WTC11 (cell line): ENCODE data around the gene WDR33. TPM values are rescaled to one million over a fixed set of nuclear protein-coding genes. Genes with fewer than 3 reads are reported as not detected.
A peak's percentile ranks its signal among the peaks of the same experiment; 100 is the strongest.

ENCODE experiments used
- ATAC-seq: fragments of 200-7000 bp; cut with Tn5 transposase; 2 replicates; pipeline ENCODE4 v1.10.0; 2021; ENCODE audit warnings: mild to moderate bottlenecking, moderate library complexity
- CTCF ChIA-PET: fragments of 300-600 bp; sonication (Branson Sonifier 250); formaldehyde crosslinking; loops from one replicate; lab custom pipeline; 2021; ENCODE audit warnings: antibody characterized with exemption; lab: Charles Lee
- POLR2A ChIA-PET: fragments of 350-600 bp; sonication (Branson Sonifier 250); formaldehyde crosslinking; loops from one replicate; lab custom pipeline; 2021; ENCODE audit warnings: antibody characterized with exemption; lab: Charles Lee
- DNase-seq: peaks from one replicate; pipeline ENCODE4 v3.0.0; 2021; ENCODE audit warnings: low spot score
- H3K27ac Mint-ChIP-seq: 2 replicates; pipeline ENCODE4 v1.8.0; 2021; ENCODE audit warnings: mixed read lengths
- H3K27me3 Mint-ChIP-seq: 2 replicates; pipeline ENCODE4 v1.8.0; 2021; ENCODE audit warnings: low read depth, mild to moderate bottlenecking, moderate library complexity, mixed read lengths
- H3K36me3 Mint-ChIP-seq: 2 replicates; pipeline ENCODE4 v1.8.0; 2021; ENCODE audit warnings: mixed read lengths
- H3K4me1 Mint-ChIP-seq: 2 replicates; pipeline ENCODE4 v1.8.0; 2022; ENCODE audit warnings: mixed read lengths
- H3K4me3 Mint-ChIP-seq: 2 replicates; pipeline ENCODE4 v1.8.0; 2021; ENCODE audit warnings: mild to moderate bottlenecking, moderate library complexity, mixed read lengths
- H3K9me3 Mint-ChIP-seq: 2 replicates; pipeline ENCODE4 v1.8.0; 2021; ENCODE audit warnings: mixed read lengths
- ATF1 ChIP-seq: sonication (generic); formaldehyde crosslinking; IDR thresholded peaks from 2 replicates; pipeline ENCODE4 v1.8.1; 2023; ENCODE audit warnings: mild to moderate bottlenecking, moderate library complexity, missing genetic modification reagents
- ETV6 ChIP-seq: sonication (generic); formaldehyde crosslinking; IDR thresholded peaks from 2 replicates; pipeline ENCODE4 v1.8.1; 2022; ENCODE audit warnings: mild to moderate bottlenecking, missing genetic modification reagents
- FOXP1 ChIP-seq: sonication (generic); formaldehyde crosslinking; IDR thresholded peaks from 2 replicates; pipeline ENCODE4 v1.8.0; 2022; ENCODE audit warnings: missing genetic modification reagents, mild to moderate bottlenecking, moderate library complexity, borderline replicate concordance
- NFATC4 ChIP-seq: fragments of 250-450 bp; sonication (Bioruptor Pico); IDR thresholded peaks from 2 replicates; pipeline ENCODE4 v1.9.0; 2021; ENCODE audit warnings: mild to moderate bottlenecking
- NR3C1 ChIP-seq: sonication (generic); formaldehyde crosslinking; conservative IDR thresholded peaks from 2 replicates; pipeline ENCODE4 v1.8.1; 2023; ENCODE audit warnings: low read depth, mild to moderate bottlenecking, missing genetic modification reagents
- SOX15 ChIP-seq: fragments of 250-450 bp; sonication (Bioruptor Pico); IDR thresholded peaks from 2 replicates; pipeline ENCODE4 v1.9.0; 2021; ENCODE audit warnings: mild to moderate bottlenecking
- ZNF317 ChIP-seq: sonication (generic); formaldehyde crosslinking; IDR thresholded peaks from 2 replicates; pipeline ENCODE4 v1.8.1; 2023; ENCODE audit warnings: low read depth, mild to moderate bottlenecking, moderate library complexity, missing genetic modification reagents, borderline replicate concordance
- ZNF416 ChIP-seq: fragments of 250-450 bp; sonication (Bioruptor Pico); IDR thresholded peaks from 2 replicates; pipeline ENCODE4 v1.9.0; 2021; ENCODE audit warnings: mild to moderate bottlenecking, inconsistent platforms
- total RNA-seq: library from RNA; stranded (reverse); gene quantifications from 3 replicates; pipeline ENCODE4 v1.2.3, GENCODE V29; 2021
- TF ChIP-seq, protein P1 (sequence below): fragments of 250-450 bp; sonication (Bioruptor Pico); IDR thresholded peaks from 2 replicates; pipeline ENCODE4 v1.9.0; 2021; ENCODE audit warnings: moderate library complexity, mild to moderate bottlenecking, inconsistent platforms, borderline replicate concordance
- TF ChIP-seq, protein P2 (sequence below): fragments of 250-450 bp; sonication (Bioruptor Pico); IDR thresholded peaks from 2 replicates; pipeline ENCODE4 v1.9.0; 2021; ENCODE audit warnings: mild to moderate bottlenecking
- TF ChIP-seq, protein P3 (sequence below): sonication (generic); formaldehyde crosslinking; IDR thresholded peaks from 2 replicates; pipeline ENCODE4 v1.8.1; 2022; ENCODE audit warnings: low read depth, mild to moderate bottlenecking, moderate library complexity, missing genetic modification reagents, borderline replicate concordance
- TF ChIP-seq, protein P4 (sequence below): fragments of 250-450 bp; sonication (Bioruptor Pico); IDR thresholded peaks from 2 replicates; pipeline ENCODE4 v1.8.0; 2021; ENCODE audit warnings: mild to moderate bottlenecking
- TF ChIP-seq, protein P5 (sequence below): sonication (generic); formaldehyde crosslinking; IDR thresholded peaks from 2 replicates; pipeline ENCODE4 v1.8.1; 2022; ENCODE audit warnings: missing genetic modification reagents, borderline replicate concordance
- TF ChIP-seq, protein P6 (sequence below): fragments of 250-450 bp; sonication (Bioruptor Pico); IDR thresholded peaks from 2 replicates; pipeline ENCODE4 v1.9.0; 2021; ENCODE audit warnings: mild to moderate bottlenecking, borderline replicate concordance
- TF ChIP-seq, protein P7 (sequence below): sonication (generic); formaldehyde crosslinking; IDR thresholded peaks from 2 replicates; pipeline ENCODE4 v1.8.1; 2022; ENCODE audit warnings: mild to moderate bottlenecking, moderate library complexity, missing genetic modification reagents

Gene WDR33
- total RNA-seq, 1 experiment from 2014 or later = 67.1 TPM

DNA sequence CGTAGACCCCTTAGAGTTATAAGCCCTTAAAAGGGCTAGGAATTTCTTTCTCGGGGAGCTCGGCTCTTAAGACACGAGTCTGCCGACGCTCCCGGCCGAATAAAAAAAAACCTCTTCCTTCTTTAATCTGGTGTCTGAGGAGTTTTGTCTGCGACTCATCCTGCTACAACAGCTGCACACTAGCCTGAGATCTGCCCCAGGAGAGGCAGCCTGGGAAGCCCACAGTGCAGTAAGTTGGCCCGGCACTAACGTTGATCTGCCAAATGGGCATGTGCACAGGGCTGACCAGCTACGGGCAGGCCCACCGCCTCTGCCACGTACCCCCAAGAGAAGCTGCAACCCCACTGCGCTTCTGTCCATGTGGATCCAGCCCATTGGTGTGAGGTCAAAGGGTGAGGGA lies 127.2 kb downstream of the WDR33 start:
- CTCF ChIA-PET = interaction anchor here (0.8 to 2.8 kb wide), 2 partner anchors 12 to 92 kb away, joined by 3 to 11 read pairs; no protein-coding TSS in a partner anchor
- H3K27ac Mint-ChIP-seq = no peak overlapping the region

DNA sequence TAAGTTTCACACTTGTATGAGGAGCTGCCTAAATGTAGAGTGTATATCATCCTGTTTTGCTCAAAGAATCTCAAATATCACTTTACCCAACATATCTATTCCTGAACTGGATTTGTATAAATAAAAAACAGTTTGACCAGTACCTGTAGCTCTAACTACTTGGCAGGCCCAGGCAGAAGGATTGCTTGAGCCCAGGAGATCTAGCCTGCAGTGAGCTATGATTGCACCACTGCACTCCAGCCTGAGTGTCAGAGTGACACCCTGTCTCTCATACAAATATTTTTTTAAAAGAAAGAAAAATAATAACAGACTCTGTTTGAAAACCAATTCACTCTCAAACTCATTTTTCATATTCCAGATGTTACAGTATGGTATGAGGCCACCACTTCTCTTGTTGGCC lies 127.9 kb downstream of the WDR33 start:
- ATAC-seq = no peak

More for the DNA sequence above, 127.2 kb downstream of the WDR33 start:
- no peaks in the 10 kb centered on the region for H3K4me1 Mint-ChIP-seq
- H3K36me3 Mint-ChIP-seq = peaks cover 5% of the 10 kb centered on the region
- TF ChIP-seq, protein P1, sequence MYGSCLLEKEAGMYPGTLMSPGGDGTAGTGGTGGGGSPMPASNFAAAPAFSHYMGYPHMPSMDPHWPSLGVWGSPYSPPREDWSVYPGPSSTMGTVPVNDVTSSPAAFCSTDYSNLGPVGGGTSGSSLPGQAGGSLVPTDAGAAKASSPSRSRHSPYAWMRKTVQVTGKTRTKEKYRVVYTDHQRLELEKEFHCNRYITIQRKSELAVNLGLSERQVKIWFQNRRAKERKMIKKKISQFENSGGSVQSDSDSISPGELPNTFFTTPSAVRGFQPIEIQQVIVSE (CRISPR knock-in tag) = no peak
- TF ChIP-seq, protein P2, sequence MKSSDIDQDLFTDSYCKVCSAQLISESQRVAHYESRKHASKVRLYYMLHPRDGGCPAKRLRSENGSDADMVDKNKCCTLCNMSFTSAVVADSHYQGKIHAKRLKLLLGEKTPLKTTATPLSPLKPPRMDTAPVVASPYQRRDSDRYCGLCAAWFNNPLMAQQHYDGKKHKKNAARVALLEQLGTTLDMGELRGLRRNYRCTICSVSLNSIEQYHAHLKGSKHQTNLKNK (CRISPR knock-in tag) = no peak
- TF ChIP-seq, protein P3, sequence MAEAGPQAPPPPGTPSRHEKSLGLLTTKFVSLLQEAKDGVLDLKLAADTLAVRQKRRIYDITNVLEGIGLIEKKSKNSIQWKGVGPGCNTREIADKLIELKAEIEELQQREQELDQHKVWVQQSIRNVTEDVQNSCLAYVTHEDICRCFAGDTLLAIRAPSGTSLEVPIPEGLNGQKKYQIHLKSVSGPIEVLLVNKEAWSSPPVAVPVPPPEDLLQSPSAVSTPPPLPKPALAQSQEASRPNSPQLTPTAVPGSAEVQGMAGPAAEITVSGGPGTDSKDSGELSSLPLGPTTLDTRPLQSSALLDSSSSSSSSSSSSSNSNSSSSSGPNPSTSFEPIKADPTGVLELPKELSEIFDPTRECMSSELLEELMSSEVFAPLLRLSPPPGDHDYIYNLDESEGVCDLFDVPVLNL (CRISPR knock-in tag) = no peak
- TF ChIP-seq ZNF317 (CRISPR knock-in tag) (no peak), NFATC4 (CRISPR knock-in tag) (no peak), FOXP1 (CRISPR knock-in tag) (no peak), SOX15 (CRISPR knock-in tag) (no peak)
- TF ChIP-seq, protein P4, sequence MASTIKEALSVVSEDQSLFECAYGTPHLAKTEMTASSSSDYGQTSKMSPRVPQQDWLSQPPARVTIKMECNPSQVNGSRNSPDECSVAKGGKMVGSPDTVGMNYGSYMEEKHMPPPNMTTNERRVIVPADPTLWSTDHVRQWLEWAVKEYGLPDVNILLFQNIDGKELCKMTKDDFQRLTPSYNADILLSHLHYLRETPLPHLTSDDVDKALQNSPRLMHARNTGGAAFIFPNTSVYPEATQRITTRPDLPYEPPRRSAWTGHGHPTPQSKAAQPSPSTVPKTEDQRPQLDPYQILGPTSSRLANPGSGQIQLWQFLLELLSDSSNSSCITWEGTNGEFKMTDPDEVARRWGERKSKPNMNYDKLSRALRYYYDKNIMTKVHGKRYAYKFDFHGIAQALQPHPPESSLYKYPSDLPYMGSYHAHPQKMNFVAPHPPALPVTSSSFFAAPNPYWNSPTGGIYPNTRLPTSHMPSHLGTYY (CRISPR knock-in tag) = no peak
- peaks cover 10% of the 10 kb centered on the region for H3K9me3 Mint-ChIP-seq
- POLR2A ChIA-PET = no interaction called here
- DNase-seq (no peak), ATAC-seq (no peak)
- H3K27me3 Mint-ChIP-seq = peaks cover 6% of the 10 kb centered on the region
- H3K4me3 Mint-ChIP-seq = no peak overlapping the region

DNA sequence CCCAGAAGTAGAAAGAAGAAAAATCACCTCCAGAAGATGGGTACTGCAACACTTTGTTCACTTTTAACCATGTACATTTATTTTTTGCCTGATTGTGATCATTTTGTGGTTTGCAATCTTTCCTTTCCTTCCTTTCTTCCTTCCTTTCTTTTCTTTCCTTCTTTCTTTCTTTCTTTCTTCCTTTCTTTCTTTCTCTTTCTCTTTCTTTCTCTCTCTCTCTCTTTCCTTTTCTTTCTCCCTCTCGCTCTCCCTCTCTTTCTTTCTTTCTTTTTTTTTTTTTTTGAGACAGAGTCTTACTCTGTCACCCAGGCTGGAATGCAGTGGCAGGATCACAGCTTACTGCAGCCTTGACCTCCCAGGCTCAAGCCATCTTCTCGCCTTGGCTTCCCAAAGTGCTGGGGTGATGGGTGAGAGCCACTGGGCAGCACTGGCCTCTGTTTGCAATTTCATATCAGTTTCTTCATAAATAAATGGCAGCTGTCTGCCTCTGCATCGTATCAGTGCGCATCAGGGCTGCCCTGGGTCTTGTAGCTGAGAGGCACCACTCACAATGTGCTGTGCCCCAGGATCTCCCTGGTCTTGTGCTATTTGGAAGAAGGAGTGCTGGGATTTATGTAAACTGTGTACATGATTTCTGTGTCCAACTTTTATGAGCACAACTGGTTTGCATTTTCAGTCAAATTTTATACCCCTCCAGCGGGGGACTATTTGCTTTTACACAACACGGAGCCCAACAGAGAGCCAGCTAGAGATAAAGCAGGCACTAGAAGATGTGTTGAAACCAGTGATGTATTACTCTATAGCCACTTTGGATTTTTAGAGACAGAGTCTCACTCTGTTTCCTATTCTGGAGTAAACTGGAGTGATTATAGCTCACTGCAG lies 128.8 kb downstream of the WDR33 start:
- Mint-ChIP-seq H3K4me1 (no peaks in the 10 kb centered on the region), H3K9me3 (no peaks in the 10 kb centered on the region), H3K36me3 (no peaks in the 10 kb centered on the region), H3K27ac (no peak overlapping the region), H3K27me3 (peaks cover 15% of the 10 kb centered on the region), H3K4me3 (no peak overlapping the region)
- ChIA-PET POLR2A (no interaction called here), CTCF (interaction anchor here (0.6 to 2.8 kb wide), 4 partner anchors 14 to 91 kb away, joined by 3 to 11 read pairs (median 10); no protein-coding TSS in a partner anchor)
- TF ChIP-seq, protein P5, sequence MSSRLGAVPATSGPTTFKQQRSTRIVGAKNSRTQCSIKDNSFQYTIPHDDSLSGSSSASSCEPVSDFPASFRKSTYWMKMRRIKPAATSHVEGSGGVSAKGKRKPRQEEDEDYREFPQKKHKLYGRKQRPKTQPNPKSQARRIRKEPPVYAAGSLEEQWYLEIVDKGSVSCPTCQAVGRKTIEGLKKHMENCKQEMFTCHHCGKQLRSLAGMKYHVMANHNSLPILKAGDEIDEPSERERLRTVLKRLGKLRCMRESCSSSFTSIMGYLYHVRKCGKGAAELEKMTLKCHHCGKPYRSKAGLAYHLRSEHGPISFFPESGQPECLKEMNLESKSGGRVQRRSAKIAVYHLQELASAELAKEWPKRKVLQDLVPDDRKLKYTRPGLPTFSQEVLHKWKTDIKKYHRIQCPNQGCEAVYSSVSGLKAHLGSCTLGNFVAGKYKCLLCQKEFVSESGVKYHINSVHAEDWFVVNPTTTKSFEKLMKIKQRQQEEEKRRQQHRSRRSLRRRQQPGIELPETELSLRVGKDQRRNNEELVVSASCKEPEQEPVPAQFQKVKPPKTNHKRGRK = 0 out of 2 replicates have a peak, but pooled peaks have one; percentile 31
- TF ChIP-seq NR3C1 (CRISPR knock-in tag) = no peak
- TF ChIP-seq ETV6 (CRISPR knock-in tag) = no peak
- no peak for TF ChIP-seq FOXP1 (CRISPR knock-in tag)
- TF ChIP-seq, protein P6, sequence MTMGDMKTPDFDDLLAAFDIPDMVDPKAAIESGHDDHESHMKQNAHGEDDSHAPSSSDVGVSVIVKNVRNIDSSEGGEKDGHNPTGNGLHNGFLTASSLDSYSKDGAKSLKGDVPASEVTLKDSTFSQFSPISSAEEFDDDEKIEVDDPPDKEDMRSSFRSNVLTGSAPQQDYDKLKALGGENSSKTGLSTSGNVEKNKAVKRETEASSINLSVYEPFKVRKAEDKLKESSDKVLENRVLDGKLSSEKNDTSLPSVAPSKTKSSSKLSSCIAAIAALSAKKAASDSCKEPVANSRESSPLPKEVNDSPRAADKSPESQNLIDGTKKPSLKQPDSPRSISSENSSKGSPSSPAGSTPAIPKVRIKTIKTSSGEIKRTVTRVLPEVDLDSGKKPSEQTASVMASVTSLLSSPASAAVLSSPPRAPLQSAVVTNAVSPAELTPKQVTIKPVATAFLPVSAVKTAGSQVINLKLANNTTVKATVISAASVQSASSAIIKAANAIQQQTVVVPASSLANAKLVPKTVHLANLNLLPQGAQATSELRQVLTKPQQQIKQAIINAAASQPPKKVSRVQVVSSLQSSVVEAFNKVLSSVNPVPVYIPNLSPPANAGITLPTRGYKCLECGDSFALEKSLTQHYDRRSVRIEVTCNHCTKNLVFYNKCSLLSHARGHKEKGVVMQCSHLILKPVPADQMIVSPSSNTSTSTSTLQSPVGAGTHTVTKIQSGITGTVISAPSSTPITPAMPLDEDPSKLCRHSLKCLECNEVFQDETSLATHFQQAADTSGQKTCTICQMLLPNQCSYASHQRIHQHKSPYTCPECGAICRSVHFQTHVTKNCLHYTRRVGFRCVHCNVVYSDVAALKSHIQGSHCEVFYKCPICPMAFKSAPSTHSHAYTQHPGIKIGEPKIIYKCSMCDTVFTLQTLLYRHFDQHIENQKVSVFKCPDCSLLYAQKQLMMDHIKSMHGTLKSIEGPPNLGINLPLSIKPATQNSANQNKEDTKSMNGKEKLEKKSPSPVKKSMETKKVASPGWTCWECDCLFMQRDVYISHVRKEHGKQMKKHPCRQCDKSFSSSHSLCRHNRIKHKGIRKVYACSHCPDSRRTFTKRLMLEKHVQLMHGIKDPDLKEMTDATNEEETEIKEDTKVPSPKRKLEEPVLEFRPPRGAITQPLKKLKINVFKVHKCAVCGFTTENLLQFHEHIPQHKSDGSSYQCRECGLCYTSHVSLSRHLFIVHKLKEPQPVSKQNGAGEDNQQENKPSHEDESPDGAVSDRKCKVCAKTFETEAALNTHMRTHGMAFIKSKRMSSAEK (CRISPR knock-in tag) = no peak
- no peak for TF ChIP-seq ATF1
- DNase-seq (no peak), ATAC-seq (no peak)

More for the DNA sequence above, 127.9 kb downstream of the WDR33 start:
- CTCF ChIA-PET = interaction anchor here (0.8 to 2.8 kb wide), 2 partner anchors 13 to 92 kb away, joined by 3 to 11 read pairs; no protein-coding TSS in a partner anchor
- Mint-ChIP-seq H3K4me3 (no peak overlapping the region), H3K4me1 (no peaks in the 10 kb centered on the region), H3K27ac (no peak overlapping the region), H3K9me3 (peaks cover 3% of the 10 kb centered on the region), H3K27me3 (peaks cover 9% of the 10 kb centered on the region), H3K36me3 (peaks cover 1% of the 10 kb centered on the region; the same call in 1 of the 2 replicates)
- no peak for TF ChIP-seq ZNF416 (CRISPR knock-in tag)
- TF ChIP-seq, protein P7, sequence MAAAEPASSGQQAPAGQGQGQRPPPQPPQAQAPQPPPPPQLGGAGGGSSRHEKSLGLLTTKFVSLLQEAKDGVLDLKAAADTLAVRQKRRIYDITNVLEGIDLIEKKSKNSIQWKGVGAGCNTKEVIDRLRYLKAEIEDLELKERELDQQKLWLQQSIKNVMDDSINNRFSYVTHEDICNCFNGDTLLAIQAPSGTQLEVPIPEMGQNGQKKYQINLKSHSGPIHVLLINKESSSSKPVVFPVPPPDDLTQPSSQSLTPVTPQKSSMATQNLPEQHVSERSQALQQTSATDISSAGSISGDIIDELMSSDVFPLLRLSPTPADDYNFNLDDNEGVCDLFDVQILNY (CRISPR knock-in tag) = no peak
- DNase-seq = no peak
- POLR2A ChIA-PET = no interaction called here
